Sigmoid colon (tissue), 7 donors: ENCODE measurements around the gene HDGF. TPM values are rescaled to one million over a fixed set of nuclear protein-coding genes. Genes with fewer than 3 reads are reported as not detected.

Experiments
- DNase-seq: peaks from one replicate; pipeline ENCODE4 v3.0.0-alpha.2; 2019
- H3K27ac ChIP-seq, 4 donors: fragments of 200-600 bp; sonication (generic); one replicate each; pipeline ENCODE4 v1.5.1; 2016 to 2019; ENCODE audit warnings: mild to moderate bottlenecking in 1 of 4
- H3K27me3 ChIP-seq, 3 donors: fragments of 200-600 bp; sonication (generic); one replicate each; pipeline ENCODE4 v1.5.1; 2019; ENCODE audit warnings: mild to moderate bottlenecking in 1 of 3
- H3K36me3 ChIP-seq, 4 donors: fragments of 200-600 bp; sonication (generic); one replicate each; pipeline ENCODE4 v1.5.1; 2016 to 2019
- H3K4me1 ChIP-seq, 4 donors: fragments of 200-600 bp; sonication (generic); one replicate each; pipeline ENCODE4 v1.5.1; 2017 to 2019
- H3K4me3 ChIP-seq, 4 donors: fragments of 200-600 bp; sonication (generic); one replicate each; pipeline ENCODE4 v1.5.1; 2017 to 2019; ENCODE audit warnings: mild to moderate bottlenecking in 2 of 4, moderate library complexity in 1 of 4
- H3K9me3 ChIP-seq, 4 donors: fragments of 200-600 bp in 3 of 4; sonication (generic) in 3 of 4; one replicate each; pipeline versions ENCODE4 v1.5.1 to v1.6.1; 2013 to 2019
- EP300 ChIP-seq, 4 donors: sonication (generic); formaldehyde crosslinking; IDR thresholded peaks; one replicate each; pipeline ENCODE4 v1.6.1; 2017; ENCODE audit warnings: antibody characterized with exemption in 4 of 4
- POLR2A ChIP-seq, 2 donors: fragments of 450-650 bp; IDR thresholded peaks; one replicate each; pipeline ENCODE4 v1.6.1; 2016; ENCODE audit warnings: antibody characterized with exemption in 2 of 2, mild to moderate bottlenecking in 2 of 2, moderate library complexity in 2 of 2
- POLR2AphosphoS5 ChIP-seq, 4 donors: sonication (generic); formaldehyde crosslinking; IDR thresholded peaks; one replicate each; pipeline ENCODE4 v1.6.1; 2017; ENCODE audit warnings: antibody characterized with exemption in 4 of 4
- WGBS, 2 donors: extraction: QIAGEN DNeasy Blood & Tissue Kit; methylation state at CpG; one replicate each; pipeline ENCODE4 v1.1.7; 2013; 5-methylcytosine and 5-hydroxymethylcytosine counted together
- intact Hi-C: fragments of 100-400 bp; cut with DNase I; formaldehyde crosslinking; loops from one replicate; pipeline ENCODE4 v1.15.1; 2023
- polyA plus RNA-seq, 3 donors: library from polyadenylated mRNA; stranded (reverse); fragments of 200-250 nt; gene quantifications; one replicate each; pipeline ENCODE4 v1.2.3, GENCODE V29; 2013
- total RNA-seq, 4 donors: library from RNA; depleted of rRNA; stranded (reverse); fragments of >200 nt; gene quantifications; one replicate each; pipeline ENCODE4 v1.1.0, GENCODE V29; 2016
- TF ChIP-seq, protein P1 (sequence below), 4 experiments: fragments of 450-650 bp in 3 of 4; fragments of 200-600 bp in 1 of 4; IDR thresholded peaks; one replicate each; pipeline ENCODE4 v1.5.1; 2016 to 2019; ENCODE audit warnings: antibody characterized with exemption in 4 of 4, mild to moderate bottlenecking in 3 of 4, moderate library complexity in 2 of 4
- donor health status: healthy with polysubstance abuse.
- donor health status: Bipolar disorder and iron deficiency.
- donor health status: healthy.

Gene HDGF
- total and polyA plus RNA-seq, 7 donors = 108 to 297 (median 128) TPM

DNA sequence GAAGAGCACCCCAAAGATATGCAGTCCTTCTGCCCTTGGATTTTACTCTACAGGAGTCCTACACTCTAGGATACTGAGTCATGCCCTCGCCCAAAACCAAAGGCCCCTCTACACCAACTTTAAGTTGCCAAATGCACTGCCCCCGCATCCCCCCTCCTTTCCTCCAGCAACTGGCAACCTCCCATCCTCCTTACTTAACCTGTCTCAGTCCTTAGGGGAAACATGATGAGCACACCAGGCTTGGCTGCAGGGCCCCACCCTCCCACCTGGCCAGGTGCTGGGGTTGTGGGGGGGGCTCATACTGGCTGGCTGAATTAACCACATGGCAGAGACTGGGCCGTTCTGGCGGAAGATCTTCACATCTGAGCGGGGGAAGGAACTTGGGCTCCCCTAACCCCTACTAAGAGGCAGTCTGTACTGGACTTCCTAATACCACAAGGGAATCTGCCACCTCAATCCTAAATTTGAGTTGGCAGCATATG, 1.2 kb downstream of the HDGF start:
- Histone ChIP-seq H3K4me3 (peak overlapping the region; percentile 98 to 100 (median 99)), H3K4me1 (peaks cover 0 to 64% (median 58%) of the 10 kb centered on the region in 4 donors), H3K27ac (peak overlapping the region; percentile 96 to 100 (median 98)), H3K27me3 (no peaks in the 10 kb centered on the region), H3K9me3 (no peaks in the 10 kb centered on the region), H3K36me3 (peaks cover 0 to under 1% (median 0%) of the 10 kb centered on the region in 4 donors)
- TF ChIP-seq POLR2AphosphoS5 (IDR thresholded peaks at IDR 0.05) = no peak
- no peak for TF ChIP-seq POLR2A (IDR thresholded peaks at IDR 0.05)
- no peak for TF ChIP-seq EP300 (IDR thresholded peaks at IDR 0.05)
- TF ChIP-seq, protein P1, sequence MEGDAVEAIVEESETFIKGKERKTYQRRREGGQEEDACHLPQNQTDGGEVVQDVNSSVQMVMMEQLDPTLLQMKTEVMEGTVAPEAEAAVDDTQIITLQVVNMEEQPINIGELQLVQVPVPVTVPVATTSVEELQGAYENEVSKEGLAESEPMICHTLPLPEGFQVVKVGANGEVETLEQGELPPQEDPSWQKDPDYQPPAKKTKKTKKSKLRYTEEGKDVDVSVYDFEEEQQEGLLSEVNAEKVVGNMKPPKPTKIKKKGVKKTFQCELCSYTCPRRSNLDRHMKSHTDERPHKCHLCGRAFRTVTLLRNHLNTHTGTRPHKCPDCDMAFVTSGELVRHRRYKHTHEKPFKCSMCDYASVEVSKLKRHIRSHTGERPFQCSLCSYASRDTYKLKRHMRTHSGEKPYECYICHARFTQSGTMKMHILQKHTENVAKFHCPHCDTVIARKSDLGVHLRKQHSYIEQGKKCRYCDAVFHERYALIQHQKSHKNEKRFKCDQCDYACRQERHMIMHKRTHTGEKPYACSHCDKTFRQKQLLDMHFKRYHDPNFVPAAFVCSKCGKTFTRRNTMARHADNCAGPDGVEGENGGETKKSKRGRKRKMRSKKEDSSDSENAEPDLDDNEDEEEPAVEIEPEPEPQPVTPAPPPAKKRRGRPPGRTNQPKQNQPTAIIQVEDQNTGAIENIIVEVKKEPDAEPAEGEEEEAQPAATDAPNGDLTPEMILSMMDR (IDR thresholded peaks at IDR 0.05) = no peak
- intact Hi-C loops = loop anchor here (2.0 kb wide), 1 partner anchor 17 kb away; the partner anchor contains the start of gene PRCC
- WGBS, 2 donors = 1% methylated on average over 5 of the region's 5 CpGs
- no peak for DNase-seq

DNA sequence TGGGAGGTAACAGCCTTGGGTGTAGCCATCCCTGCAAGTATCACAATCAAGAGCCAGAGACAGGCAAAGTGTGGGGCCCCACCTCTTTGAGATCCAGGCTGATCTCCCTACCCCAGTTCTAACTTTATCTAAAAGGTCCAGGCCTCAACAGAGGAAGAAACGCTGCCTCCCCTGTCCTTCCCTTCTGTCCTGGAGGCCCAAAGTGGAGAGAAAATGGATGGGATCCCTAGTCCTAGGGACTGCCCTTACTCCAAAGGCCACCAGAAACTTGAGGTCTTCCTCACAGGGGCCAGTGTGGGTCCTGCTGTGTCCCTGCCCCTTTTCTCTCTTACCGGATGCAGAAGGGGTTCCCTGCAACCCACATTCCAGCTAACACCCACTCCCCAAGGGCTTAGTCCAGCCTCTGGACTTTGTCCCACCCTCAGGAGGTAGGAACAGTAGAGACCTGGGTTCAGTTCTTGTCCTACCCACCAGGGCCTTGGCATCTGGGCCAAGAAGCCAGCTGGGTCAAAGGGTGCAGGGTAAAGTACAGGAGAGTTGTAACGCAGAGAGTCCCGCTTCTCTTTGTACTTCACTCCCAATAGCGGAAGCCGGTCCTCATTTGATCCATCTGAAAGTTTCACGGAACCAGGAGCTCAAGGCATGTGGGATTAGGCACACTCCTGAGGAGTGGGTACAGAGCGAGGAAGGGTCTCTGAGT, 1.9 kb downstream of the HDGF start:
- intact Hi-C loops = loop anchor here (2.0 kb wide), 1 partner anchor 17 kb away; the partner anchor contains the start of gene PRCC
- peak overlapping the region; percentile 96 to 100 (median 98) for H3K27ac ChIP-seq
- 4 to 28% methylated on average over 8 of the region's 8 CpGs for WGBS, 2 donors

DNA sequence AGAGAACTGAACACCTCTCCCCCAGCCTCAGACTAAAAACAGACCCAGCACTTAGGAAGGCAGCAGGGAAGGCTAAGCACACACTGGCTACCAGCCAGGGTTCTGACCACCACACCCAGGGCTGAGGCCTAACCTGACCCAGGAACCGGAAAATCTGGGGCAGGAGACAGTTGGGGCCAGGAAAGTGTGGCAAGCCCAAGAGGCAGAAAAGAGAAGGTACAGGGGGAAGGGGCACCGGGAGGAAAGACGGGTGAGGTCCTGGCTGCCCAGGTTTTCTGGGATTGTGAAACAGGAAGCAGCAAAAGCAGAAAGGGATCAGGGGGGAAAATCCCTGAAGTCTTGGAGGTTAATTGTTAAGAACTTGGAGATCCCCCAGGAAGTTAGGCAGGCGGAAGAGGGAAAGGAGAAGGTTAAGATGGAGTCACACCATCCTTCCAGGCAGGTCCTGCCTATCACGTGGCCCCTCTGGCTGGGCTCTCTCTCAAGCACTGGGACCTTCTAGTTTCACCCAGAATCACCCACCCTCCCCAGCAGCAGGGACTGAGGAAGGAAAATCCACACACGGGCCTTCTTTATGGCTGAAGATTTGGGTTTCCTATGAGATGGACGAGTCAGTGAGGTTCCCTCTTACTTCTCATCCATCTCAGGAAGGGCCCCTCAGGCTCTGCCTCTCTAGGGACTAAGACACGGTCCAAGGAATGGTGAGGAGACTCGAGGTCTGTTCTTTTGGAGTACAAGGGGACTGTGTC, 2.6 kb downstream of the HDGF start:
- TF ChIP-seq, protein P1 (IDR thresholded peaks at IDR 0.05) = no peak
- peak; percentile 33 to 49 (median 38) for TF ChIP-seq POLR2AphosphoS5 (IDR thresholded peaks at IDR 0.05)
- 3 to 7% methylated on average over 9 of the region's 9 CpGs for WGBS, 2 donors
- peak overlapping the region; percentile 96 to 100 (median 98) for H3K27ac ChIP-seq
- peak; percentile 87 for DNase-seq
- intact Hi-C loops = no loop called here
- peaks cover 0 to 70% (median 64%) of the 10 kb centered on the region in 4 donors for H3K4me1 ChIP-seq
- H3K36me3 ChIP-seq = peaks cover 7 to 14% (median 11%) of the 10 kb centered on the region in 4 donors
- no peaks in the 10 kb centered on the region for H3K9me3 ChIP-seq
- peak overlapping the region; percentile 98 to 100 (median 99) for H3K4me3 ChIP-seq
- H3K27me3 ChIP-seq = no peaks in the 10 kb centered on the region

More for the DNA sequence above, 1.9 kb downstream of the HDGF start:
- Histone ChIP-seq H3K36me3 (peaks cover 1 to 7% (median 4%) of the 10 kb centered on the region in 4 donors), H3K4me3 (peak overlapping the region; percentile 98 to 100 (median 99)), H3K9me3 (no peaks in the 10 kb centered on the region), H3K27me3 (no peaks in the 10 kb centered on the region), H3K4me1 (peaks cover 0 to 70% (median 64%) of the 10 kb centered on the region in 4 donors)
- no peak for DNase-seq
- TF ChIP-seq EP300 (IDR thresholded peaks at IDR 0.05) (no peak), POLR2AphosphoS5 (IDR thresholded peaks at IDR 0.05) (no peak)

DNA sequence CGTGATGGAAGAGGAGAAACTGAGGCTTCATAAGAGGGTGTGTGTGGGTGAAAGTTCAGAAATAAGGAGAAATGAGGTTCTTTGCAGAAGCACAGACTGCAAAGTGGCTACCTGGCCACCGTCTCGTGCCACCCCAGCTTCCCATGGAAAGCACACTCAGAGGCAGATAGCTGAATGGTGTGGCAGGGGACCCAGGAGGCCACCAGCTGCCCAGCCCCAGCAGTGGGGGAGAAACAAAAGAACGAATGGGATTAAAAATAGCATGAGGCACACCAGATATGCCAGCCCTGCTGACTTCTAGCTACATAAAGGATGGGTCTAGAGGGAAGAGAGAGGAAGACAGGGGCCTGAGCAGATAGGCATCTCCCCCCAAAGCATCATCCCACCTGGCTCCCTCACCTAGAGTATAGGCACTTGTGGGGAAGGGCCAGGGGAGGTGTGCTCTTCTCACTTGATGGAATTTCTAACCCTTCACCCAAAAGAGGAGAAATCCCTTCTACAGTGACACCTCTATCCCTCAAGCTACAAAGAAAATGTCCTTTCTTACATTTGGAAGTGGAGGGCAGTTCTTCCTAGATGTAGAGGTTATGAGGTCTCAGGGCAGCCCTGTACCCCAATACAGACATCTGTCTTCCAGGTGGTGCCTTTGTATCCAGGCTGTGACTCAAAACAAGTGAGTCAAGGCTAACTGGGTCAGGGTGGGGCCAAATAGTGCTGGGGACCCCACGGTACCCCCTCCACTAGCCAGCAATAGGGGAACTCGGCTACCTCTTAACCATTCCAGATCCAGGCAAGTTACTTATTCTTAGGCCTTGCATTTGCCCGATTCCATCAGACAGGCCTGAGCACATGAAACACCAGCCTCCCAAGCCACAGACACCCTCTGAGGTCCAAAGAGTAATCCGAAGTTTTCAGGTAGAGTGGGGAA, 3.5 kb downstream of the HDGF start:
- Histone ChIP-seq H3K36me3 (peaks cover 13 to 22% (median 20%) of the 10 kb centered on the region in 4 donors), H3K27ac (peak overlapping the region; percentile 96 to 100 (median 98)), H3K27me3 (no peaks in the 10 kb centered on the region), H3K4me1 (peaks cover 0 to 66% (median 57%) of the 10 kb centered on the region in 4 donors), H3K4me3 (peak overlapping the region; percentile 98 to 100 (median 99)), H3K9me3 (no peaks in the 10 kb centered on the region)
- WGBS, 2 donors = 3 to 11% methylated on average over 8 of the region's 8 CpGs
- DNase-seq = no peak
- TF ChIP-seq EP300 (IDR thresholded peaks at IDR 0.05) = no peak
- TF ChIP-seq, protein P1 (IDR thresholded peaks at IDR 0.05) = no peak
- no peak for TF ChIP-seq POLR2A (IDR thresholded peaks at IDR 0.05)
- no peak for TF ChIP-seq POLR2AphosphoS5 (IDR thresholded peaks at IDR 0.05)
- intact Hi-C loops = no loop called here
